HG03378 (cell line): ENCODE results near the gene SLC6A12.
"Not testable (repeated sequence)": the region's sequence is repeated elsewhere in the genome, so short reads cannot be mapped to it uniquely, and the experiment has no call there.

Experiments used
- ATAC-seq: cut with Tn5 transposase; IDR thresholded peaks from one replicate; pipeline ENCODE4 v1.9.1; 2021; ENCODE audit warnings: mild to moderate bottlenecking, moderate library complexity; ENCODE audit not compliant: unreplicated experiment

SLC6A12 gene

DNA sequence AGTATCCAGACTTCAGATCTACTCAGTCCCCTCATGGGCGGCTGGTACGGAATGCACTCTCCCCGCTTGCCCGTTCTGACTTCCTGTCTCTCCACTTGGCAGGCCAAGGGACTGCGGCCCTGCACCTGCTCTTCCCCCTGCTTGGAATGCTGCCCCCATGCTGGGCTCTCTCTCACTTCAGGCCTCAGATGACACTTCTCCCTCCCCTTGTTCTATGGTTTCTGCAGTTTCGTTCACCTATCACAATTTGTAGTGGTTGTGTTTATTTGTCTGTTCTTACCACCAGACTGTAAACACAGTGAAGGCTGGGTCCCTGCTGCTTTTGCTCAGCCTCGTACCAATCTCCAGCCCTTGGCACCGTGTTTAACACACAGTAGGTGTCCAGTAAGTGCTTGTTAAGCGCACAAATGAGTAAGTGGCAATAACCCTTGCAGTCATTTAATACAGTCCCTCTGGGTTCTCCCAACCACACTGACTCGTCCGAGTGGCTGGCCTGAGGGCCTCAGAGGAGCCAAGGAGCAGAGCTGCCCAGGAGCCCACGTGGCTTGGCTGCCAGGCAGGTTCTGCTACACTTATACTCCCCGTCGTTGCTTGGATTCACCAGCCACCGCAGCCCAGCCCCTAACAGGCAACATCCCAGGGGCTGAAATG is 11.8 kb downstream of the SLC6A12 start:
- ATAC-seq = no peak

DNA sequence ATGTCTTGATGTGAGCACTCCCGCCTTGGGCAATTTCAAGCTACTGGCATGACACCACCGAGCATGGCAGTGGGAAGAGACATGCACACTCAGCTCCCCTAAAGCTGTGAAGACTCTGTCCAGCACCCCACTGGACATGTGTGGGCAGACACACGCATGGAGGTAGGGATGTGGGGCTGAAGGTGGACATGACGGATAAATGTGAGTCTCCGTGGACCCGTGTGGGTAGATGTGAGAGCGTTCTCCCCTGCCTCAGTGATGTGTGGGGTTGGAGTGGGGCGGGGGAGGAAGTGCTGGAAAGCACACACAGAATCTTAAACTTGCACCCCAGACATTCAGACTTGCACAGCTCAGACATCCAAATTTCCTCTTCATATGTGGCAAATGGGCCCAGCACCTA is 12.6 kb downstream of the SLC6A12 start:
- no peak for ATAC-seq

DNA sequence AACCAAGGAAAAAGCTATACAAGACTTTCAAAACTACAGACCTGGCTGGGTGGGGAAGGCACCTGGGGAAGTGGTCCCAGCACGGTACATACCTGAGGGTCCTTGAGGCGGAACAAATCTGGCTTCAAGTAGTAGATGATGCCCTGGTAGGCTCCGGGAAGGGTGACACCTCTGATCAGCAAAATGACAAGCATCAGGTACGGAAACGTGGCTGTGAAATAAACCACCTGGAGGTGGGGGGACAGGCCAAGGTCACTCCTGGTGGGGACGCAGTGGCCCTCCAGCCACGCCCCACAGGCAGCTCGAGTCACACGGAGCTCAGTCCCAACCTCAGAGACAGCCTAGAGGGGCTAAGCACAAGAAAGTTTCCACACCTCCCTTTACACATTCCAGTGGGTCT is 15.3 kb downstream of the SLC6A12 start:
- ATAC-seq = no peak

DNA sequence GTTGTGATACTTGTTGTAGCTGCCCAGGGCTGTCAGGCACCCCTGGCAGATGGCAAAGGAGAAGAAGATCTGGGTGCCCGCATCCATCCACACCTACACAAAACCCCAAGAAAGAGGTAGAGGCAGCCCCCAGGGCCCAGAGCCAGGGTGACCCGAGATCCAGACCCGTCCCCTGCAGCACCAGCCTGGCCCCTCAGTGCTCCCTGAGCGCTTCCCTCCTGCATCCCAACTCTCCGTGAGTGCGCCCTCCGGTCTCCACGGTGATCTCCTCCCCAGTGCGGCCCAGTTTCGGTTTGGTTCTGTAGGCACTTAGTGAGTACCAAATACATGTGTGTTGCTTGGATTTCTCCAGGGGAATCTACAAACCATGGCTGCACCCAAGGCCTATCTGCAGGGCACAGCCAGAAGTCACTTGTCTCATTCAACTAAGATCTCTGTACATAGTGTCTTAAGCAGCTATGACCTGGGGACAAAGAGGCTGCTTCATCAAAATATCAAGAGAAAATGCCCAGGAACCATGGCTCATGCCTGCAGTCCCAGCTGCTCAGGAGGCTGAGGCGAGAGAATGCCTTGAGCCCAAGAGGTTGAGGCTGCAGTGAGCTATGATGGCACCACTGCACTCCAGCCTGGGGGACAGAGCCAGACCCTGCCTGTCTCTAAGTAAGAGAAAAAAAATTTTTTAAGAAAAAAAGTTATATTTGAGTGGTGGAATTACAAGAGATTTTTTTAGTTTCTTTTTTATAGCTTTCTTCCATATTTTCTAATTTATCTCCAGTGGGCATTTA is 15.9 kb downstream of the SLC6A12 start:
- no peak for ATAC-seq

DNA sequence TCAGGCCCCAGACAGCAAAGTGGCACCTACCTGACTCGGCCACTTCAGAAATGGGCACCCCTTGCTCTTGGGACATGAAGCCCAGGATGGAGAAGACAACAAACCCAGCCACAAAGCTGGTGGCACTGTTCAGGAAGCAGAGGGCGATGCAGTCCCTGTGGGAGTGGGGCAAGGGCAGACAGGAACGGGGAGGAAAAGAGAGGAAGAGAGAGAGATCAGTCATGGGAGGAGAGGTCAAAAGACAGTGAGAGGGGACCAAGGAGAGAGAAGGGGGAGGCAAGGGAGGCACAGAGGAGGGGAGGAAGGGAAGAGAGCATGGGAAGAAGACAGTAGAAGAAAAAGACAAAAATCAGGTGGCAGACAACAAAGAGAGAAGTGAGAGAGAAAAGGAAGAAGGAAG is 16.6 kb downstream of the SLC6A12 start:
- no peak for ATAC-seq

- no peak for ATAC-seq
Observed at GRCh38 chr12:196436-196835, 17.5 kb downstream of the SLC6A12 start.

DNA sequence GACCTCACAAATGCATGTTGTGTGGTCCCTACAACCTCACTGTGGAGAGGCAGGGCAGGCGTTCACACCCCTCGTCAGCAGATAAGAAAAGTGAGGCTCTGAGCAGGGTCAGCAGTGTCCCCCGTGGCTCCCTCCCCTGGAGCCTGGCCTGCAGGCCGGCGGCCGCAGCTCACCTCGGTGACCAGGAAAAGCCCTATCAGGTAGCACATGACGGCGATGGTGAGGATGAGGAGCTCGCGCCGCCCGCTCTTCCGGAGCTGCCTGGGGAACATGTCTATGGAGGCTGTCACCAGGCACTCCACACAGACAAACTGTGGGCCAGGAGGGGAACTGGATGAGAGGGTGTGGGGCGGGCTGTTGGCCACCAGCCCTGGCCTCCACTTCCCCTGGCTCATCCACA is 18.0 kb downstream of the SLC6A12 start:
- ATAC-seq = no peak

- no peak for ATAC-seq
Observed at GRCh38 chr12:195156-195555, 18.8 kb downstream of the SLC6A12 start.

GRCh38 chr12:194276-194675 is 19.7 kb downstream of the SLC6A12 start:
- no peak for ATAC-seq

GRCh38 chr12:193261-193660 is 20.7 kb downstream of the SLC6A12 start:
- ATAC-seq = no peak

DNA sequence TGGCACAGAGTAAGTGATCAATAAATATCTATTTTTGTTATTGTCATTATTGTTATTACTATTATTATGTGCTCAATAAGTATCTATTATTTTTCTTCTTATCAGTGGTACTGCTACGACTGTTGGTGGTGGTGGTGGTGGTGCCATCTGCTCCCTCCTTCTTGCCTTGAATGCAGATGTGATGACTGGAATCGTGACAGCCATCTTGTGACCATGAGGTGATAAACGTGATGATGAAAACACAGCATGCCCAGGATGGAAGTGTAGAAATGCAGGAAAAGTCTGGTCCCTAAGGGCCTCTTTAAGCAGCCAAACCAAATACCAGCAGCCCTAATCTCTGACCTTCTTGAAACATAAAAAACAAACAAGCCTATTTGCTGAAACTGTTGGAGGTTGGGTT is 22.4 kb downstream of the SLC6A12 start:
- no peak for ATAC-seq

GRCh38 chr12:190881-191280 is 23.1 kb downstream of the SLC6A12 start:
- ATAC-seq = no peak

DNA sequence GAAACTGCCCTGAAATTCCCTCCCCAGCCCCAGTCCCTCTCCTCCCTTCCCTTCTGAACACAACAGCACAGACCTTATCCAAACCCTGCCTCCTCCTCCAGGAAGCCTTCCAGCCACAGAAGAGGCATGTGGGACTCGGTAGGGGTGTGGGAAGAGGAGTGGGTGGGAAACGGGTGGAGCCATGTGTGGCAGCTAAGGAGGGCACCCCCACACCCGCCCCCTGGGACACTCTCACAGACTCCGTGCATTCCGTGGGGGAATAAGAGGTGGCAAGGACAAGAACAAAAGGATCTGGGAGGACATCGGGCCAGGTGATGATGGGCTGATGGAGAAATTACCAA is 24.4 kb downstream of the SLC6A12 start:
- no peak for ATAC-seq

GRCh38 chr12:188910-189621 is 24.9 kb downstream of the SLC6A12 start:
- no peak for ATAC-seq

DNA sequence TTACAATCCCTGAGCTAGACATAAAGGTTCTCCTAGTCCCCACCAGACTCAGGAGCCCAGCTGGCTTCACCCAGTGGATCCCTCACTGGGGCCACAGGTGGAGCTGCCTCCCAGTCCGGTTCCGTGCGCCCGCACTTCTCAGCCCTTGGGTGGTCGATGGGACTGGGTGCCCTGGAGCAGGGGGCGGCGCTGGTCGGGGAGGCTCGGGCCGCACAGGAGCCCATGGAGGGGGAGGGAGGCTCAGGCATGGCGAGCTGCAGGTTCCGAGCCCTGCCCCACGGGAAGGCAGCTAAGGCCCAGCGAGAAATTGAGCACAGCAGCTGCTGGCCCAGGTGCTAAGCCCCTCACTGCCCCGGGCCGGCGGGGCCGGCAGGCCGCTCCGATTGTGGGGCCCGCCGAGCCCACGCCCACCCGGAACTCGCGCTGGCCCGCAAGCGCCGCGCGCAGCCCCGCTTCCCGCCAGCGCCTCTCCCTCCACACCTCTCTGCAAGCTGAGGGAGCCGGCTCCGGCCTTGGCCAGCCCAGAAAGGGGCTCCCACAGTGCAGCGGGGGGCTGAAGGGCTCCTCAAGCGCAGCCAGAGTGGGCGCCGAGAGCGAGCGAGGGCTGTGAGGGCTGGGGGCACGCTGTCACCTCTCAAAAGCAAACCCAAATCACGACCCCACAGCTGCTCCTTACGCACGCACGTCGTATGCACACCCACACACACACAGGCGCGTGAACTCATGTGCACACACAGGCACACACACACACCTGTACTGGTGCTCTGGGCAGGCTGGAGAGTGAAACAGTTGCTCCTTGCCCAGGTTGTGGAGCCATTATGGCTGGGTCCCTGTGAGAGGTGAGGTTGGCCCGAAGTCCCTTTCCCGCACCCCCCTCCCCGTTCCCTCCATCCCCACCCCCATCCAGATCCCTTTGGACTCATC is 25.7 kb downstream of the SLC6A12 start:
- not testable (repeated sequence) for ATAC-seq

GRCh38 chr12:186006-186625 is 27.8 kb downstream of the SLC6A12 start:
- no peak for ATAC-seq

DNA sequence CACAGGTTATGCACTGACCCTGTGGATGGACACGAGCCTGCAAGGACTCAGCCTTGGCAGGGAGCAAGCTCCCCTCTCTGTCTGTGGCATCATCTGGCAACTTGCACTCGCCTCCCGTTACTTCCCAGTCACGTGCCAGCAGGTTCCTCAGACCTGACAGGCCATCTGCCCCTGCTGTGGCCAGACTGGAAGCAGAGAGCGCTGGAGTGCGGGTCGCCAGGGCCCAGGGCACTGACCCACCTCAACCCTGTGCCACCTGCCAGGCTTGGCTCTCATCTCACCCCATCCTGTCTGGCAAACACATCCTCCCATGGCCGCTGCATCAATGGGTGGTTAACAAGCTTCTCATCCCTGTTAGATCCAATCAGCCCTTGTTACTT is 28.4 kb downstream of the SLC6A12 start:
- no peak for ATAC-seq

GRCh38 chr12:184811-185575 is 29.0 kb downstream of the SLC6A12 start:
- no peak for ATAC-seq

DNA sequence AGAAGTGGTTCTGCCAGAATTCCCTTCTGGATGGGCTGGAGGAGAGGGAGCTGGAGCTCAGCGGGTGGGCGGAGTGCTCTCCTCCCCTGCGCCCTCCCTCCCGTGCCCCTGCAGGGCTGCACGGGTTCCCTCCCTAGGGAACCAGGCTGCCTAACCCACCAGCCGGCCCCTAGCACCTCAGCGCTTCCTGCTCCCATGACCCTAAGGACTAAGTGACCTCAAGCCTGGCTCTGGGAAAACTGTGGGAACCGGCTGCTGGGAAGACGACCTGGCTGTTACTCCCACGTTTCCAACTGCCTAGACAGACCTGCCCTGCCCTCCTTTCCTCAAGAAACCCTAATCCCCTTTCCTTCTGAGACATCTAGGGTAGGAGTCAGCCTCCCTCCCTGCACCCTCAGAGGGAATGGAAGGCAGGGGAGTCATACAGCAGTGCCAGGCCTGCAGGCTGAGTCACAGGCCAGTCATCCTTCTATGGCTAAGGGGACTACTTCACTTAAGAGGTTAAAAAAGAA is 31.5 kb downstream of the SLC6A12 start:
- ATAC-seq = no peak

DNA sequence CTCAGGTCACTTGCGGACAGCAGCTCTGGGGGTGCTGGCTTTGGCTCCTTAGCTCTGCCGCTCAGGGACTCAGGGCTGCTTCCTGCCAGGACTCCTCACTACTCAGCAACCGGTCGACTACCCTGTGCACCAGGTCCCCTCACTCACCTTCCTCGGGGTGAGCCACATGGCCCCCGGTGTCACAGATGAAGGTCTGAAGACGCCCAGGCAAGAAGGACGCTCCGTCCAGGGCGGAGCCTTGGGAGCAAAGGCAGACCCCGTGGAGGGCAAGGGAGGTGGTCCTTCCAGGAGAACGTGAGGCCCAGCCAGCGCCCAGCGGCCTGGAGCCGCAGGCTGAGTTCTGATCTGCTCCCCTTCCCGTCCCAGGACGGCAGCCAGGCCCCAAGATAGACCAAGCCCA is 32.0 kb downstream of the SLC6A12 start:
- ATAC-seq = no peak
